ENCODE measurements around the gene PCDHB15.
"Not testable (repeated sequence)": the region's sequence is repeated elsewhere in the genome, so short reads cannot be mapped to it uniquely, and the experiment has no call there.

Gene PCDHB15

DNA sequence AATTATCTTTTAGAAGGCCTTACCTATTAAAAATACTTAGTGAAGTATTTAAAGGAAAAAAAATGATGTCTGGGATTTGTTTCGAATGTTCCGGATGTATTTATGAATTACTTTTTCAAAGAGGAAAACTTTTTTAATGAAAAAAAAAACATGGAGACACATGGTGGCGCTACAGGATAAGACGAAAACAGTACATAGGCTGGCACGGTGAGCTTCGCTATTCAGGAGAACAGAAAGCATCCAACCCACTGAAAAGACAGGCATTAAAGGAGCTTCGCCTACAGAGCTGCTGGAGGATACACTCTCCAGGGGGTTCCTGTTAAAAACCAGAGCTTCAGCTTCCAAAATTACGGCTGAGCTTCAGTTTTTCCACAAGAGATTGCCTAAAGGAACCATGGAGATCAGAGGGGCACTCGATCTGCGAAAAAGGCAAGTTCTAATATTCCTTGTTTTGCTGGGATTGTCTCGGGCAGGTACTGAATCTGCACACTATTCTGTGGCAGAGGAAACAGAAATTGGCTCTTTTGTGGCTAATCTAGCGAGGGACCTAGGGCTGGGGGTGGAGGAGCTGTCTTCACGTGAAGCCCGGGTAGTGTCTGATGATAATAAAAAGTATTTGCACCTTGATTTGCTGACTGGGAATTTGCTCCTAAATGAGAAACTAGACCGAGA is 21.9 kb upstream of the PCDHB15 start, which contains the start of gene PCDHB14:
TSS of gene PCDHB14 (plus strand) at position 232 of the 672 bp plus-strand sequence. CDS start at position 395, 163 bp downstream.
- no peak for DNase-seq (ENCODE audit: extremely low read depth, low read depth)
- TF ChIP-seq, protein P1, sequence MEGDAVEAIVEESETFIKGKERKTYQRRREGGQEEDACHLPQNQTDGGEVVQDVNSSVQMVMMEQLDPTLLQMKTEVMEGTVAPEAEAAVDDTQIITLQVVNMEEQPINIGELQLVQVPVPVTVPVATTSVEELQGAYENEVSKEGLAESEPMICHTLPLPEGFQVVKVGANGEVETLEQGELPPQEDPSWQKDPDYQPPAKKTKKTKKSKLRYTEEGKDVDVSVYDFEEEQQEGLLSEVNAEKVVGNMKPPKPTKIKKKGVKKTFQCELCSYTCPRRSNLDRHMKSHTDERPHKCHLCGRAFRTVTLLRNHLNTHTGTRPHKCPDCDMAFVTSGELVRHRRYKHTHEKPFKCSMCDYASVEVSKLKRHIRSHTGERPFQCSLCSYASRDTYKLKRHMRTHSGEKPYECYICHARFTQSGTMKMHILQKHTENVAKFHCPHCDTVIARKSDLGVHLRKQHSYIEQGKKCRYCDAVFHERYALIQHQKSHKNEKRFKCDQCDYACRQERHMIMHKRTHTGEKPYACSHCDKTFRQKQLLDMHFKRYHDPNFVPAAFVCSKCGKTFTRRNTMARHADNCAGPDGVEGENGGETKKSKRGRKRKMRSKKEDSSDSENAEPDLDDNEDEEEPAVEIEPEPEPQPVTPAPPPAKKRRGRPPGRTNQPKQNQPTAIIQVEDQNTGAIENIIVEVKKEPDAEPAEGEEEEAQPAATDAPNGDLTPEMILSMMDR (IDR thresholded peaks at IDR 0.05; ENCODE audit: low read depth, low read length): no peak

DNA sequence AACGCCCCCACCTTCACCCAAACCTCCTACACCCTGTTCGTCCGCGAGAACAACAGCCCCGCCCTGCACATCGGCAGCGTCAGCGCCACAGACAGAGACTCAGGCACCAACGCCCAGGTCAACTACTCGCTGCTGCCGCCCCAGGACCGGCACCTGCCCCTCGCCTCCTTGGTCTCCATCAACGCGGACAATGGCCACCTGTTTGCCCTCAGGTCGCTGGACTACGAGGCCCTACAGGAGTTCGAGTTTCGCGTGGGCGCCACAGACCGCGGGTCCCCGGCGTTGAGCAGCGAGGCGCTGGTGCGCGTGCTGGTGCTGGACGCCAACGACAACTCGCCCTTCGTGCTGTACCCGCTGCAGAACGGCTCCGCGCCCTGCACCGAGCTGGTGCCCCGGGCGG is 20.4 kb upstream of the PCDHB15 start:
- DNase-seq (ENCODE audit: extremely low read depth, low read depth): not testable (repeated sequence)

DNA sequence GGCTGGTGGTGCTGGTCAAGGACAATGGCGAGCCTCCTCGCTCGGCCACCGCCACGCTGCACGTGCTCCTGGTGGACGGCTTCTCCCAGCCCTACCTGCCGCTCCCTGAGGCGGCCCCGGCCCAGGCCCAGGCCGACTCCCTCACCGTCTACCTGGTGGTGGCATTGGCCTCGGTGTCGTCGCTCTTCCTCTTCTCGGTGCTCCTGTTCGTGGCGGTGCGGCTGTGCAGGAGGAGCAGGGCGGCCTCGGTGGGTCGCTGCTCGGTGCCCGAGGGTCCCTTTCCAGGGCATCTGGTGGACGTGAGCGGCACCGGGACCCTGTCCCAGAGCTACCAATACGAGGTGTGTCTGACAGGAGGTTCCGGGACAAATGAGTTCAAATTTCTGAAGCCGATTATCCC is 19.8 kb upstream of the PCDHB15 start:
- DNase-seq (ENCODE audit: extremely low read depth, low read depth): not testable (repeated sequence)

GRCh38 chr5:141234109-141234667 is 11.0 kb upstream of the PCDHB15 start:
- DNase-seq (ENCODE audit: extremely low read depth, low read depth): no peak
- TF ChIP-seq, protein P1 (IDR thresholded peaks at IDR 0.05; ENCODE audit: low read depth, low read length): peak; percentile 5

- not testable (repeated sequence) for DNase-seq (ENCODE audit: extremely low read depth, low read depth)
Measured at GRCh38 chr5:141235922-141236321, 9.3 kb upstream of the PCDHB15 start.

GRCh38 chr5:141236516-141237313 is 8.5 kb upstream of the PCDHB15 start:
- no peak for DNase-seq (ENCODE audit: extremely low read depth, low read depth)
- TF ChIP-seq, protein P1 (IDR thresholded peaks at IDR 0.05; ENCODE audit: low read depth, low read length): no peak

- no peak for DNase-seq (ENCODE audit: extremely low read depth, low read depth)
- TF ChIP-seq, protein P1 (IDR thresholded peaks at IDR 0.05; ENCODE audit: low read depth, low read length): no peak
Measured at GRCh38 chr5:141241496-141241895, 3.7 kb upstream of the PCDHB15 start.

DNA sequence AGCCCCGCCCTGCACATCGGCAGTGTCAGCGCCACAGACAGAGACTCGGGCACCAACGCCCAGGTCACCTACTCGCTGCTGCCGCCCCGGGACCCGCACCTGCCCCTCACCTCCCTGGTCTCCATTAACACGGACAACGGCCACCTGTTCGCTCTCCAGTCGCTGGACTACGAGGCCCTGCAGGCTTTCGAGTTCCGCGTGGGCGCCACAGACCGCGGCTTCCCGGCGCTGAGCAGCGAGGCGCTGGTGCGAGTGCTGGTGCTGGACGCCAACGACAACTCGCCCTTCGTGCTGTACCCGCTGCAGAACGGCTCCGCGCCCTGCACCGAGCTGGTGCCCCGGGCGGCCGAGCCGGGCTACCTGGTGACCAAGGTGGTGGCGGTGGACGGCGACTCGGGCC is 1.8 kb downstream of the PCDHB15 start:
- DNase-seq (ENCODE audit: extremely low read depth, low read depth): not testable (repeated sequence)

DNA sequence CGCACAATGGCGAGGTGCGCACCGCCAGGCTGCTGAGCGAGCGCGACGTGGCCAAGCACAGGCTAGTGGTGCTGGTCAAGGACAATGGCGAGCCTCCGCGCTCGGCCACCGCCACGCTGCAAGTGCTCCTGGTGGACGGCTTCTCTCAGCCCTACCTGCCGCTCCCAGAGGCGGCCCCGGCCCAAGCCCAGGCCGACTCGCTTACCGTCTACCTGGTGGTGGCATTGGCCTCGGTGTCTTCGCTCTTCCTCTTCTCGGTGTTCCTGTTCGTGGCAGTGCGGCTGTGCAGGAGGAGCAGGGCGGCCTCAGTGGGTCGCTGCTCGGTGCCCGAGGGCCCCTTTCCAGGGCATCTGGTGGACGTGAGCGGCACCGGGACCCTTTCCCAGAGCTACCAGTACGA is 2.2 kb downstream of the PCDHB15 start:
- DNase-seq (ENCODE audit: extremely low read depth, low read depth): not testable (repeated sequence)

DNA sequence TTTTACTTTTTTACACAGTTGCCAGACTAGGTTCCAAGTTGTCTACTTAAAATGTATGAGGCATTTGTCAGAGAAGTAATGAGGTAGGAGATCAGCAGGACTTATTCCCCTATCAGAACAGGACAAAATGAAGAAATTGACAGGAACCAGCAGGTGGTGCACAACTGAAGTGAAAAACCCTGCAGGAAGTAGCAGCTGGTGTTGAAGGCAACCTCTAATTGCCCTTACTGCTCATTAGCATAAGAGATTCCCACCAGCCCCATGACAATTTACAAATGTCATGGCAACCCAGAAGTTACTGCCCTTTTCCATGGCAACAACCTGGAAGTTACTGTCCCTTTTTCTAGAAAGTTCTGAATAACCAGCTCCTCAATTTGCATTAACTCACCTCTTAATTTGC is 5.4 kb downstream of the PCDHB15 start:
- TF ChIP-seq, protein P1 (IDR thresholded peaks at IDR 0.05; ENCODE audit: low read depth, low read length): no peak
- DNase-seq (ENCODE audit: extremely low read depth, low read depth): no peak
